Inflammatory macrophage (primary cell): ENCODE measurements around the gene CHRNA3.

Experiments
- DNase-seq, 2 donors: peaks; one replicate each; pipeline ENCODE4 v3.0.0-alpha.2; 2020 to 2022

Gene CHRNA3

GRCh38 chr15:78635346-78635745 is 14.6 kb upstream of the CHRNA3 start:
- no peak for DNase-seq

DNA sequence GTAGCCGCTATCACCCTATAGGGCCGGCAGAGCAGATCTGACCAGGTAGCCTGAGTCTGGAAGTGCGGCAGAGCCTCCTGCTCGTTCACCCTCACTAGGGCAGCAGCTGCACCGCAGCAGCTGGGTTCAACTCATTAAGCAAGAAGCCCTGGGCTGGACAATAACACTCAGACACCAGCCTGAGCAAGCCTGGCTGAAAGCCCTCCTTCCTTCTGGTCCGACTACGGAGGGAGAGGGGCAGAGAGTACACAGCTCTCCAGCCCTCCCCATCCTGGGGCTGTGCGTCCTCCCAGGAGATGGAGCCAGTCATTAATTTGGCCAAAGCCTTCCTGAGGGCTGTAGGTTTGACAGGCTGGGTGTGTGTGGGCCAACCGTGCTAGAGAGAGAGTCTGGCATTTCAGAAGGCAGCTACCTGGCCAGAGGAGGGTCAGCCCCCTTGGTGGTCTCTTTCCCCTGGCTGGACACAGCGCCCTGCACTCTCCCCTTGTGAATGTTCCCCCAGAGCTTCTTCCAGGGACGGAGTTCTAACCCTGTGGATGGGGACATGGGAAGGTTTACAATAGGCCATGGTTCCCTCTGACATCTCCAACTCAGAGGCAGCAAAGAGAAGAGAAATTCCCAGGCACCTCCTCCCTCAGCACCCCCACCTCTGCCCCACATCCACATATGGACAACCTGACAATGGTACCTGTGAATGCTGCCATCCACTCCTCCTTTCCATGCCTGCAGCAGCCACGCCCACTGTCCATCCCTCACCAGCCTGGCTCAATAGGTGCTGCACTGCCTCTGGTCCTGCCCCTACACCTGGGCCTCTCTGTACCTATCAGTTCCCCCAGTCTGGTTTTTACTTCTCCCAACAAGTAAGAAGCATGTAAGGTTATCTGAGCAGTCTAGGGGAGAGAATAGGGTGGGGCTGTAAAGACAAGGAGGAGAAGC is 13.7 kb upstream of the CHRNA3 start:
- DNase-seq = no peak

DNA sequence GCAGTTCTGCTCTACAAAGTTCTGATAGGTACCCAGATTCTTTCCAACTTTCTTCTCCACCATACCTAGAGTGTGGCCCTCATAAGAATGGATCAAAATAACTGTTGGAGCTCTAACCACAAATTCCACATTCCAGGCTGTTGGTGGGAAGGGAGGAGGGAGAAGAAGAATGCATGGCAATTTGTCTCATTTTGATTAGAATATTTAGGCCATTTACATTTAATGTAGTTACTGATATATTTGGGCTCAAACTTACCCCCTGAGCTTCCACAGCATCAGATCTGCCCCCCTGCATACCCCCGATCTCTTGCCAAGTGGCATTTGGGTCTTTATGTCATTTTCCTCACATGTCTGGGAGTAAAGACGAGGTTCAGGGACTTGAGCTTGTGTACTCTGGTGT is 12.6 kb upstream of the CHRNA3 start:
- no peak for DNase-seq

DNA sequence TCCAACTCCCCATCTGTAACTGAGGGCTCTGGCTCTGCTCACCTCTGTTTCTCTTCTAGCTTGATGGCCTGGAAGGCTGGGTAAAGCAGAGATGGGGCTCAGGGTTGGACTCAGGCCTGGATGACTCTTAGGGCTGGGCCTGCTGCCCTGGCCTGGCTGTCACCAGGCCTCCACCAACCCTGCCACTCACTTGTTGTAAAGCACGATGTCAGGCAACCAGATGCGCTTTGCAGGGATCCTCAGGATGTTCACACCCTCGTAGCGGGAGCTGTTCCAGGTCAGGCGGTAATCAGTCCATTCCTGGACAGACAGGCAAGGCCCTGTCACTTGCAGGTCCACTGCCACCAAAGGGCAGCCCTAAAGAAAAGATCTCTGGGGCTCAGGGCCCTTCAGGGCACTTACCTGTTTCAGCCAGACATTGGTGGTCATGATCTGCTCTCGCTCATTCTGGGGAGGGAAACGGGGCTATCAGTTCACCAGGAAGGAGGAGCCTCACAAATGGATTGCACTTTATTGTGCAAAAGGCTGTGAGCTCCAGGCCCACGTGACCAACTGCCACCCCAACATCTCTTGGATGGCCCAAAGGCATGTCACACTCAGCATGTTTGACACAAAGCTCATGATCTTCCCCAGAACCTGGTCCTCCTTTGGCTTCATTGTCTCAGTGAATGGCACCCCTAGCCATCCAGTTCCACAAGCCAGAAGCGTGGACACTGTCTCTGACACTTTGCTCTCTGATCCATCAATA is 10.3 kb upstream of the CHRNA3 start:
- DNase-seq = no peak

- no peak for DNase-seq
These were observed 8.9 kb upstream of the CHRNA3 start for GRCh38 chr15:78629716-78630065.

DNA sequence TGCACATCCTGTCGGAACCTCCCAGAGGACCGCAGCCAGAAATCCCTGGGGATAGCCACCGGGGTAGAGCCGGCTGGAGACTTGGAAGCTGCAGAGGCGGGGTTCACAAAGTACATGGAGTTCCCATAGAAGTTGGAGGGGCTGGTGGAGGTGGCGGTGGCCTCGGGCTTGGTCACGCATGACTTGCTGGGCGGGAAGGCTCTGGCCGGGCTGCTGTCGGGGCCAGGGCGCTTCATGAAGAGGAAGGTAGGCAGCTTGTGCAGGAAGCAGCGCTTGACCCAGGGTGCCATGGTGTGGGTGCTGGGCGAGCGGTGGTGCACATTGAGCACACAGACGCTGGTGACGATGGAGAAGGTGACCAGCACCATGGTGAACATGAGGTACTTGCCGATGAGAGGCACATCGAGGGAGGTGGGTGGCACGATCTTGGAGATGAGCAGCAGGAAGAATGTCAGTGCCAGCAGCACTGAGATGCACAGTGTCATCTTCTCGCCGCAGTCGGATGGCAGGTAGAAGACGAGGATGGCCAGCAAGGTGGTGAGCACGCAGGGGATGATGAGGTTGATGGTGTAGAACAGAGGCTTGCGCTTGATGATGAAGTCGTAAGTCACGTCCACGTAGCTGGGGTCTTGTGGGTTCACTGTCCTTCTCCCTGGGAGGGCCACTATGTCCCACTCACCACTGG is 8.4 kb upstream of the CHRNA3 start:
- no peak for DNase-seq

GRCh38 chr15:78628227-78628626 is 7.4 kb upstream of the CHRNA3 start:
- DNase-seq = no peak

DNA sequence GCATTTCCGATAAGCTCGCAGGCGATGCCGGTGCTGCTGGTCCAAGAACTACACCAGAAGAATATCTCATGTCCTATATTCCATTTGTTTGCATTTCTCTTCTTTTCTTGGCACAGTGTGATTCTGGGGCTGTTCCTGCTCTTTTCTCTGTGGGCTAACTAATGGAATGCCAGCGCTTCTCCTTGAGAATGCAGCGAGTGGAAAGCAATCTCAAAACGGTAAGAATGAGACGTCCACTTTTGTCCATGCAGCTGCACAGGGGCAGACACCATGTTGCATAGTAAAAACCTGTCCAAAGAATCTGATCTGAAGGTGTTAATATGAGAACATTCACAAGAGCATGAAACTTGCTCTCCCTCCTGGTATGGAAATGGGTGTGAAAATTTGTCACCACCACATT is 6.6 kb upstream of the CHRNA3 start:
- no peak for DNase-seq

DNA sequence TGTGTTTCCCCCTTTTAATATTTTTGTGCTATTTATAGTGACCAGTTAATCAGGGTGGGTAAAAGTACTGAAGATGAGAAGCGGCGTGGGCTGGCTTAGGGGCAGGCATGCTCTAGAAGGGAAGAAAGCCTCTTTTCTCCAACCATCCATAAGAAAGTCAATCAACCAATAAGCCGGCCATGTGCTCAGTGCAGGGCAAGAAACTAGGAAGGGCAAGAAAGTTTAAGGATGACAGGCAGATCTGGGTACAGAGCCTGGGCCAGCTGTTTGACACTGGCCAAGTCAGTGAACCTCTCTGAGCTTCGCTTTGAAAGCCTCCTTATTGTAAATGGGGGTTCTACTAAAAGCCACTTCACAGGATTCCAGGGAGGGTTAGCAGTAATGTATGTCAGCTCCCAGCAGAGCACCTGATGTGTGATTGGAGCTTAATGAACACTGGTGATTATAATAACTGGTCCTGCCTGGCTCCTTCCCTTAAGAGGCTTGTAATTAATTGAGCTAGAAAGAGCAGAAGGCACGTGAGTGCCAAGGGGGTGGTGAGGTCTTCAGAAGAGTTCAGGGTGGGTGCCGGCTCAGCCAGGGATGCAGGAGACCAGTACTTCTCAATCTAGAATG is 5.7 kb upstream of the CHRNA3 start:
- no peak for DNase-seq

GRCh38 chr15:78625606-78626280 is 4.9 kb upstream of the CHRNA3 start:
- no peak for DNase-seq

DNA sequence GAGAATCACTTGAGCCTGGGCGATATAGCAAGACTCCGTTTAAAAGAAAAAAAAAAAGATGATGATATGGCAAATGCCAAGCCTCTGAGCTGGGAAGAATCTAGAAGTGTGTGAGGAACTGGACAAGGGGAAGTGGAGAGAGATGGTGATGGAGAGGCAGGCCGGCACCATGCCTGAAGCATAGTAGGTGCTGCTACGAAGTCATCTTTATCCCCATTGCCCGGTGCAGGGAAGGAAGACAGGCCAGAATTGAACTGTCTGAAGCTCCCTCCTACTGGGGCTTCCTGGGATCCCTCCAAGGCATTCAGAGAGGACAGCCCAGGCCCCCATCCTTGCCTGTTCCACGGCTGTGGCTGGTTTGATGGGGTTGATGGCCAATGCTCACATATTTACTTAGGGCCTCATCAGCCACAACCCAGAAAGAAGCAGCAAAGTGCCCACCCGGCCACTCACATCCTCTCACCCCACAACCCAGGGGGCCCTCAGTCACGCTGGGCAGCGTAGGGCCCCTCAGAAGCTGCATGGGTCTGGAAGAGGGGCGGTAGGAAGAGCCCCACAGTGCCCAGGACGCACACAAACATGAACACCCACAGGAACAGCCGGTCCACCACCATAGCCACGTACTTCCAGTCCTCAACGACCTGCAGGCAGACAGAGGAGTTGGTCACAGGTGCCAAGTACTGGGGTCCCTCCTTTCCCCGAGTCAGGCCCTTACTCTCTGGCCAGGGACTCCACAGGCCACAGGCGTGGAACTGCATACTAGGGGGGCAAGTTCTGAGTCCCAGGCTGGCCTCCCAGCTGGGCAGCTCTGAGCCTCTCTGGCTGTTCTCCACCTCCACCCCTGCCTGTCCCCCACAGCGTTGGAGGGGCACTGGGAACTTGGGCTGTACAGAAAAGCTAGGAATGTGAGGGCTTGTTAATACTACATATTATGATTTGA is 4.1 kb upstream of the CHRNA3 start:
- DNase-seq = no peak

DNA sequence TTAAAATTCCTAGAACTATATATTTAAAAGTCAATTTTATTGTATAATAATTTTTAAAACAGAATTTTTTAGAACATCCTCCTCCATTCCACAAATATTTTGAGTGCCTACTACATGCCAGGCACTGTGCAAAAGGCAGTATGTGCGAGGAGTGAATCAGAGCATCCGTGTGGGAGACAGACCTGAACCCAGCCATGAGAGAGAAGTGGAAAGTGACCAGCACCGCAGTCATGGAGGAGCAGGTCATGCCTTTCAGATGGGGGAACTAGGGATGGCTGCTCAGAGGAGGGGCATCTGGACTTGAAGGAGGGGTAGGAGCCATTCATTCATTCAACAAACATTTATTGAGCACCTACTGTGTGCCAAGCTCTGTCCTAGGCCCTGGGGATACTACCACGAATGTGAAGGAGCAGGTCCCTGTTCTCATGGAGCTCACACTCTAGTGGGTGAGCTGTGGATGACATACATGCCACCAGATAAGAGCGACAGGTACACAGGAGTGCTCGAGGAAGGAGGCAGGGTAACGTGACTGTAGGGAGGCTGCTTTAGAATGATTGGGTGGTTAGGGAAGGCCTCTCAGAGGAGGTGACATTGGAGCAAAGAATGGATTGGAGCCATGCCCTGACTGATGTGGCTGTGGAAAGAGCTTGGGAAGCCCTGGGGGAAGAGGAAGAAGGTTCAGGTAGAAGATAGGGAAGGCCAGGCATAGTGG is 3.1 kb upstream of the CHRNA3 start:
- DNase-seq = no peak

DNA sequence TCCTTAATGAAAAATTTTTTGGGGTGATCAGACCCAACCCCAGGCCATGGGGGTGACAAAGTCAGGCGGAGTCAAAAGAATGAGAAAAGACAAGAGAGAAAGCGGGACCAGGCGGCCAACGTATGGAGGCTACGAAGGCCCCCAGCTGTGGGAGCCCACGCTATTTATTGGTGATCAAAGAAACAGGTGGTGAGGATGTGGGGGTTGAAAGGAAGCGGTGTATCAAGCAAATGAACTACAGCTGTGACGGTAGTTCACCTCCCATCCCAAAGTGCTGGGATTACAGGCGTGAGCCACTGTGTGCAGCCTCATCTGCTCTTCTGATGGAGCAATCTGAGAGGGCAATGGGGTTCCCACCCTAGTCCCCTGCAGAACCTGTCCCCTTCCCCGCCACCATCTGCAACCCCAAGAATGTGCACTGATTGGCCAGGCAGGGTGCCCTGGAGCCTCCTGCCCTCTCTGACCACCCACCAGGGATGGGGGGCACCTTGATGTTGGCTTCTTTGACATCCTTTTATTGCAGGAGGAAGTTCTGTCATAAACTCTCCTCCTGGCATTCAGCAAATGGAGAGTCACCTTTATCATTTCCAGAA is 1.1 kb upstream of the CHRNA3 start:
- no peak for DNase-seq

DNA sequence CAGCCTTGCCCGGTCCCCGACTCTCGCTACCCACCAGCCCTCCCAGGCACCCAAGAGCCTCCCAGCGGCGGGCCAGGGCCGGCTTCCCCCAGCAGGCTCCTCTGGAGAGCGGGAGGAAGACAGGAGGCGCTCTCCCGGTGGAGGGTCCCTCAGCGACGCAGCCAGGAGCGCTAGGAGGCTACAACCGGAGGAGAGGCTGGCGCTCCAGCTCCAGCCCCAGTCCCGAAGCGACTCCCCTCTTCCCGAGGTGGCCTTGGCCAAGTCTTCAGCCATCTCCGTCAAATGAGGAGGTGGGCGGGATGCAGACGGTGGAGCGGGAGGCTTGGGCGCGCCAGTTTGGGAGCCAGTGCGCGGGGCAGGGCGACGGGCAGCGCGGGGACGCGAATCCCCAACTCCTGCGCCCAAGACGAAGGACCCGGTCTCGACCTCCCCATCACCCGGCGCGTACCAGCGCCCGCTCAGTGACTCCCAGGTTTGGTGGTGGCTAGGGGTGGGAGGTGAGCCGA is 722 bp downstream of the CHRNA3 start:
- DNase-seq = no peak

- no peak for DNase-seq
These were observed 1.5 kb downstream of the CHRNA3 start for GRCh38 chr15:78619022-78619950.

- DNase-seq = peak; percentile 89
These were observed 2.3 kb downstream of the CHRNA3 start for GRCh38 chr15:78618490-78618934.

DNA sequence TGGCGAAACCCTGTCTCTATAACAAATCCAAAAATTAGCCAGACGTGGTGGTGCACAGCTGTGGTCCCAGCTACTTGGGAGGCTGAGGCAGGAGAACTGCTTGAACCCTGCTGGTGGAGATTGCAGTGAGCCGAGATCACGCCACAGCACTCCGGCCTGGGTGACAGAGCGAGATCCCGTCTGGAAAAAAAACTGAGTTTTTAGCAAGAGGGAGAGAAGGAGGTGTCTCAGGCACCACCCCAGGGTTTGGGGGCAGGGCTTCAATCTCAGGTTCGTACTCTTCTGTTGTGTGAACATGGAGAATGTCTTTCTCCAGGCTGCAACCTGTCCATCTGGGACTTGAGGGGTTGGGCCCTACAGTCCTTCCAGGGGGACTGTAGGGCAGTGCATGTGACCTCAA is 2.7 kb downstream of the CHRNA3 start:
- DNase-seq = no peak

GRCh38 chr15:78617516-78617915 is 3.3 kb downstream of the CHRNA3 start:
- no peak for DNase-seq

DNA sequence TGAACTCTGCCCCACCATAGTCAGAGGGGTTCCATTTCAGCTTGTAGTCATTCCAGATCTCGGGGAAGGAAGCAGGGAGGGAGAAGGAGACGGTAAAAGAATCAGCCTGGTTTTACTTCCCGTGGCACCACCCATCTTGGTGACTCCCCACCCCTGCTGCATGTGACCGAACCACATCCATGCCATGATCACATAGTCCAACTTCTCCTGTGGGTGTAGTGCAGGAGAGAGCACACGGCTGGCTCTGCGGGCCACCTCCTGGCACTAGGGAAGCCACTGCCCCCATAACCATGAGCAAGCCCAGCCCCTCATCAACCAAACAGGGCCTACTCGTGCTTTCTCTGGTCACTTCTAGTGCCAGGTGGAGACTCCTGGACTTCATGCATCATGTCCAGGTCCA is 3.7 kb downstream of the CHRNA3 start:
- peak; percentile 60 to 62 for DNase-seq
